ENCODE measurements around the gene ENO1.
"Not testable (repeated sequence)": the region's sequence is repeated elsewhere in the genome, so short reads cannot be mapped to it uniquely, and the experiment has no call there.

ENO1 gene

DNA sequence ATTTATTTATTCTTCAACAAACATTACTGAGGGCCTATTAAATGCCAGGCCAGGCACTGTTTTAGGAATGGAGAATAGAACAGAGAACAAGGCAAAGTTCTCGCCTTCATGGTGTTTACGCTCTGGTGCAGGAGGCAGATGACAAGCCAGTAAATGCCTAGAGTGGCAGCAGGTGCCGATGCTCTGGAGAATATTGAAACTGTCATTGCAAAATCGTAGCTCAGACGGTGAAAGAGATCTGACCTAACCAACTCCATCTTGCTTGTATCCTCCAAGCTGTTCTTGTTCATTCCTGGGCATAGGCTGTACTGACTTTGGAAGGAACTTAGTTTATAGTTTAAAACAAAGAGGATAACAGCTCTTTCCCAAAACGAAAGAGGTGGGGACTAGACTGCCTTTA, 13.5 kb upstream of the ENO1 start:
- no peak for DNase-seq

DNA sequence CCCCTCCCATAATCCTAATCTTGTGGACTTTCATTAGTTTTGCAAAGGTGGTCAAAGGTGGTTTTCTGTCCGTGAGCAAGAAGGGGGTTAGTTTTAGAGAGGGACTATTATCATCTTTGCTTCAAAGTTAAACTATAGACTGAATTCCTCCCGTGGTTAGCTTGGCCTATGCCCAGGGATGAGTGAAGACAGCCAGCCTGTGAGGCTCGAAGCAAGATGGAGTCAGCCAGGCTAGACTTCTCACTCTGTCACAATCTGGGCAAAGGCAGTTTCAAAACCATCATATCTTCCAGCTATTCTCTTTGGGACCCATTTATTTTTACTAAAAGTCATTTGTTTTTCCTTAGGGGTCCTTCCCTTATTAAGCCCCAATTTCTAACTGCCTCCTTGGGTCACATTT, 12.9 kb upstream of the ENO1 start:
- DNase-seq: peak; percentile 58

DNA sequence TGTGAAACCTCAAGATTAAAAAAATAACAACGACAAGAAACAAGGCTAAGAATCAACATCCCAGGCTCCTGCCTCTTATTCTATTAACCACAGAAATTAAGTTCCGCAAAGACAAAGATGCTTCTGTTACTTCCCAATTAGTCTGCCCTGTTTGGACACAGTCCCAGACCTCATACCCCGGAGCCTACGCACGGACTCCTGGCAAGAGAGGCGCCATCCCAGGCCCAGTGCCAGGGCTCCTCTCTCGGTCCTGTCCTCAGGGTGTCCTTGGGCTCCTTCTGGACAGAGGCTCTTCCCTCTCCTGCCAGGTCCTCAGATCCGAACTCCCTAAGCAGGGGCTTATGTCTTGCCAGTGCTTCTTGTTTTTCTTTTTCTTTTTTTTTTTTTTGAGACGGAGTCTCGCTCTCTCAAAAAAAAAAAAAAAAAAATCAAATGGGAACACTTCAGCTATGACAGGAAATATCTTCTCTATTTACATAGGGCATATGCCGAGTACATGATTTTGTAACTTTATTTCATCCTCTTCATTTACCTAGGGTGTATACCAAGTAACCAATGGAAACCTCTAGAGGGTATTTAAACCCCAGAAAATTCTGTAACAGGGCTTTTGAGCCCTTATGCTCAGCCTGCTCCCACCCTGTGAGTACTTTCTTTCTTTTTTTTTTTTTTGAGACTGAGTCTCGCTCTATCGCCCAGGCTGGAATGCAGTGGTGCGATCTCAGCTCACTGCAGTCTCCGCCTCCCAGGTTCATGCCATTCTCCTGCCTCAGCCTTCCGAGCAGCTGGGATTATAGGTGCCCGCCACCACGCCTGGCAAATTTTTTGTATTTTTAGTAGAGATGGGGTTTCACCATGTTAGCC, 11.7 kb upstream of the ENO1 start:
- peak; percentile 81 for DNase-seq

DNA sequence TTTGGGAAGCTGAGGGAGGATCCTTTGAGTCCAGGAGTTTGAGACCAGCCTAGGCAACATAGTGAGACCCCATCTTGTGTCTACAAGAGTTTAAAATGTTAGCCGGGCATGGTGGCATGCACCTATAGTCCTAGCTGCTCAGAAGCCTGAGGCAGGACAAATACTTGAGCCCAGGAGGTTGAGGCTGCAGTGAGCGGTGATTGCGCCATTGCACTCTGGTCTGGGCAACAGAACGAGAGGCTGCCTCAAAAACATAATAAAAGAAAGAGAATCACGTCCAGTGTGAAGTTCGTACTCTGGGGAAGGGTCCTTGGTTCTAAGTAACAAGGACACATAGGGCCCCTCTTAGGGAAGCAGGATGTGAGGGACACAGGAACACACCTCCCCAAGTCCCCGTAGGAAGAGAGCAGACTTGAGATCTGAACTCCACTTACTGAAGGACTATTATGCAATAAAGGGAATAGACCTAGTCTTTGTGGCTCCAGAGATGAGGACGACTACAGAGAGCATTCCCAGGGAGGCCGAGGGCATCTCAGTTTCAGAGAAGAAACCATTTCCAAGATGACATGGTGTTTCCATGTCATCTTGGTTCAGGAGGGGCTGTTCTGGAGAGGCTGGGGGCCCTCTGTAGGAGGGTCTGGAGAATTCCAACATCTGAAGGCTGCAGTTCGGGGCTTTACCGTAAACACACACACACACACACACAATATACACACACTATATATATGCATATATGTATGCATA, 10.8 kb upstream of the ENO1 start:
- DNase-seq: no peak

DNA sequence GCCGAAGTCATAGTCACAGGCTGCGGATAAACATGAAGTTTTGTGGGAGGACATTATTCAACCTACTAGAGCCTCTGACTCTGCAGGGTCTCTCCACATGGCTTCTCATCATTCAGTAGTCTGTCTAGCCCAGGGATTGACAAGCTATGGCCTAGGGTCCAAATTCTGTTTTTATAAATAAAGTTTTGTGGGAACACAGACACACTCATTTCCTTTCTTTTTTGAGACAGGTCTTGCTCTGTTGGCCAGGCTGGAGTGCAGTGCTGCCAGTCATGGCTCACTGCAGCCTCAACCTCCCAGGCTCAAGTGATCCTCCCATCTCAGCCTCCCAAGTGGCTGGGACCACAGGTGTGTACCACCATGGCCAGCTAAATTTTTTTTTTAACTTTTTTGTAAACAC, 8.1 kb upstream of the ENO1 start:
- no peak for DNase-seq

DNA sequence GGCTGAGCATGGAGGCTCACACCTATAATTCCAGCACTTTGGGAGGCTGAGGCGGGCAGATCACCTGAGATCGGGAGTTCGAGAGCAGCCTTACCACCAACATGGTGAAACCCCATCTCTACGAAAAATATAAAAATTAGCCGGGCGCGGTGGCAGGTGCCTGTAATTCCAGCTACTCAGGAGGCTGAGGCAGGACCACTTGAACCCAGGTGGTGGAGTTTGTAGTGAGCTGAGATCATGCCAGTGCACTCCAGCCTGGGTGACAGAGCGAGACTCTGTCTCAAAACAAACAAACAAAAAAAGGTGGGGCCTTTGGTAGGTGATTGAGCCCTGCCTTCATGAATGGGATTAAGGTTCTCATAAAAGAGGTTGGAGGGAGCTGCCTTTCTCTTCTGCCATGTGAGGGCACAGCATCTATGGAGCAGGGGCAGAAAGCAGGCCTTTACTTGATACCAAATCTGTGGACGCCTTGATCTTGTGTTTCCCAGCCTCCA, 7.6 kb upstream of the ENO1 start:
- not testable (repeated sequence) for DNase-seq

DNA sequence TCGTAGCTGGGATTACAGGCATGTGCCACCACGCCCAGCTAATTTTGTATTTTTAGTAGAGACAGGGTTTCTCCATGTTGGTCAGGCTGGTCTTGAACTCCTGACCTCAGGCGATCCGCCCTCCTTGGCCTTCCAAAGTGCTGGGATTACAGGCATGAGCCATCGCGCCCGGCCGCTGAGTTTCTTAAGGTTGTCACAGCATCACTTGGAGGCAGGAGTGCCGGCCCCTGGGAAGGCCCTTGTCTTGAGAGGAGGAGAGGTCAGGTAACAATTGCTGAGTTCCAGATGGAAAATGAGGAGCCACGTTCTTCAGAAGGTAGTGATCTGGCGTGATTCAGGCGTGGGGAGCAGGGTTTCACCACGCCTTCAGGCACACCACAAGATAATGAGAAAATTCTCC, 5.6 kb upstream of the ENO1 start:
- DNase-seq: not testable (repeated sequence)

DNA sequence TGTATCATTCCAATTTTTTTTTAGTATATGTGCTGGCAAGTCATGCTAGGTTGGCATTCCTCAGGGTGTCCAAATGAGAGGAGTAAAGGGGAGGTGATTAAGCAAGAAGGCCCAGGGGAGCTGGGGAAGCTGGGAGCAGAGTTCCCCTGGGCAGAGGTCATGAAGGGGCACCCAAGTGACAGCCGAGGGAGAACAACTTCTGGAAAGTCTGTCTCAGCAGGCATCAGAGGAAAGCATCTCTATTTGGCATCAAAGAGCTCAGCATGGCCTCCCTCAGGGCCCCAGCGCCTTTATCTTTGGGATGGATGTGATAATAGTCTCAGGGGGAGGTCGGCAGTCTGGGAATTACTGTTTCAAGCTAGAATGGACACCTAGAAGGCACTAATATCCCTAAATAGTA, 5.0 kb upstream of the ENO1 start:
- DNase-seq: no peak

DNA sequence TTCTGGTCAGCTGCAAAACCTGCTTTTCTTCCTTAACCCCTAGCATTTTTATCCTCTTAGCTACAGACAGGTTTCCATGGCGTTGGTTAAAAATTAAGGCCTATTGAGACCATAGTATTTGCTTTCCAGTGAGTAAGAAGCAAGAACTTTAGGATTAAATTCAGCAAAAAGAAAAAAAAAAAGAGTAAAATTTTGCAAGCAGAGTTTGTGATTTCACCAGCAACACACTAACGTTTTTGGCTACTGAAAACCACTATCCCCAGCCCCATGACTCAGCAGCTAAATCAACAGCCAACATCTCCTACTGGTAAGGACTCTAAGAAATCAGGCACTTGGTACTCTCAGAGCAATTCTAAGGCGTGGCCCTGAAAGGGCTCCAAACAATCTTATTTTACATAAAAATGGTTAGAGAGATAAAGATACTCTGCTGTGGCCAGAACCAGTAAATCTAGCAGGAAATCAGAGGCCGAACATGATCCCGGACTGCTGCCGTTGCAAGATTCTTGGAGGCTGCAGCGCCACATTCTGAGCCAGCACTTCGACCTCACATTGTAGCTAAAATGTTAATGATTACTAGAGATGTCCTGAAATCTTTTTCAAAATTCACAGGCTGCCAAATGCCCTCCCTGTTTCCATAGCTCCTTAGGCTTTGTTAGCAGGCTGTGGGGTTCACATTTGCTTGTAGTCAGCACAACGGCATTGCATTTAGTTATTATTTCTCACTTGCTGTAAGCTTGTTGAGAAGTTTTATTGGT, 1.6 kb upstream of the ENO1 start:
- peak; percentile 97 for DNase-seq

DNA sequence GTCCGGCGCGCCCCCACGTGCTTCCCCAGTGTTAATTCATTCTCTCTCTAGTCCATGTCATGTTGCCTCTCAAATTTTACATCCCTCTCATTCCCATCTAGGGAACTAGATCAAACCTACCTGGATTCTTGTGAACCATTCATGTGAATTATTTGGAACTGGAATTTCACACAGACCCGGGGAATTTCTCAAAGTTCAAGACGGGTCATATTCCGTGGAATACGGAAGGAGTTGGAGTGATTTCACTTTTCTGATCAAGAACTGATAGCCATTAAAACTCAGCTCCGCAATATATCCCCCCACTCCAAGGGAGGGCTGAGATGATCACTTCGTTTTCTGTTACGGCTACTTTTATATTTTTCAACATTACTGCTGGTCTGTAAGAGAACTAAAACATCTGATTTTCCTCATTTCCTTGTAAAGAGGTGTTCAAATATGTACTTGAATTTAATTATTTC, 1.0 kb upstream of the ENO1 start:
- no peak for DNase-seq

DNA sequence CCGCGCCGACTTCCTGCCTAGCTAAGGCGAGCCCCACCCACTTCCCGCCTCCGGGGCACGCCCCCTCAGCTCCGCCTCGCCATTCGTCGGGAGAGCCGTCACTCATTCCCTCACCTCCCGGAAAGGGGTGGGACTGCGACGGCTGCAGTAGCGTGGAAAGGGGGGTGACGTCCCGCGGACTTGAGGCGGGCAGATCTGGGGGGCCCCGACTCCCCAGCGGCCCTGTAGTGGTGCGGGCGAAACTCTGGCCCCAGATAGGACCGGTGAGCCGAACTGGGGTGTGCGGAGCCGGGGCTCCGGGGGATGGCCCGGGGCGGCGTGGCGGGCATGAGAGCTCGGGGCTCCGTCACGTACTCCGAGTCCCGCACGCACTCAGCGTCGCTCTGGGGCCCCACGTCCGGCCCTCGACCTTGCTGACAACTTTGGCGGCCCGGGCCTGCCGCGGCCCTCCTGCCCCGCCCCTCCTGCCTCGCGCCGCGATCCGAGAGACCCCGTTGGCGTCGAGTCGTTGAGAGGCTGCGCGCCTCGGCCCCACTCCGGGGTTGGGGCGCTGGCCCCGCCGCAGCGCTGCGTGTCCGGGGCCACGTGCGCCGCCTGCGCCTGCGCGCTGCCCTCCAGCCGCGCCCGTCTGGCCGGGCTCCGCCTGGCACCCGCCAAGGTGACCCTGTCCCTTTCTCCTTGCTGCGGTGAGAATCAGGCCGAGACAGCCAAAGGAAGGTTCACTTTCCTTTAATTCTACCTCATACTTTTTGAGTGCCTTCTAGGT, 395 bp upstream of the ENO1 start:
- DNase-seq: peak; percentile 97

DNA sequence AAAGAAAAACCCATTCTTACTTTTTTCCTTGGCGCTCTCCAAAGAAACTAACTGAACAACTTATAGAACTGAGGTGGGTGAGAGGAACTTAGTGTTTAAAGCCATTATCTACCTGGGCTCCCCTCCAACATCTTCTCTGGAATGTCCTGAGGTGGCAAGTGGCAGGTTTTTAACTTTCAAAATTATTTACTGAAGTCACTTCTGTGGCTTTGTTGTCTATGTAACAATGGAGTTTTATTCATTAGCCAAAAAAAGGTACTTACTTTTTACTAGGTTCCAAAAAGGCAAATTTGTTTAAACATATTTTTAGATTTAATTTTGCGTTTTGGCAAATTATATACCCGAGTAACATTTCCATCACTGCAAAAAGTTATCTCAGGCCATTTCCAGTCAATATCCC, 2.4 kb downstream of the ENO1 start:
- DNase-seq: no peak

DNA sequence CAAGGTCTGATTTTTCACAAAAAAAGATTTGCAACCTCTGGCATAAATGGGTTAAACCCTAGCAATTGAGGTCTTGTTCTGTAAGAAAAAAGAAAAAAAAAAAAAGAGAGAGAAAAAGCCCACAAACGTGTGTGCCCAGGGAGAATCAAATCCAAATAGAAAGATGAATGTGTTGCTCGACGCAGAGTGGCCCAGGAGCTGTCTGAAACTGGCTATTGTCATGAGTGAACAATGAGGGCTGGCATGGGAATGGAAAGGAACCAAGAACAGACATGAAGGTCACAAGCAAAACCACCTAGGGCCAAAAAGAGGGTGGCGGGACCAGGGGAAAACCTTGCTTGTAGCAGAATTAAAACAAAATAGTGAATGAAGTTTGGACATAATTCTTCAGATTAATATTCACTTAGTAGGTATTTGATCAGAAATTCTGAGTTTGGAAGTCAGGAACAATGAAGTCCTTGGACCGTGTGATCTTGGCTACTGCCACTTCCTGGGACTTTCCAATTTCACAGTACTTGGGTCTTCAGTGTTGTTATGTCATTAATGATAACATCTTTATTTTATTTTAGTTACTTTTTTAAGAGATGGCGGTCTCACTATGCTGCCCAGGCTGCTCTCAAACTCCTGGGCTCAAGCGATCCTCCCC, 3.1 kb downstream of the ENO1 start:
- DNase-seq: no peak

DNA sequence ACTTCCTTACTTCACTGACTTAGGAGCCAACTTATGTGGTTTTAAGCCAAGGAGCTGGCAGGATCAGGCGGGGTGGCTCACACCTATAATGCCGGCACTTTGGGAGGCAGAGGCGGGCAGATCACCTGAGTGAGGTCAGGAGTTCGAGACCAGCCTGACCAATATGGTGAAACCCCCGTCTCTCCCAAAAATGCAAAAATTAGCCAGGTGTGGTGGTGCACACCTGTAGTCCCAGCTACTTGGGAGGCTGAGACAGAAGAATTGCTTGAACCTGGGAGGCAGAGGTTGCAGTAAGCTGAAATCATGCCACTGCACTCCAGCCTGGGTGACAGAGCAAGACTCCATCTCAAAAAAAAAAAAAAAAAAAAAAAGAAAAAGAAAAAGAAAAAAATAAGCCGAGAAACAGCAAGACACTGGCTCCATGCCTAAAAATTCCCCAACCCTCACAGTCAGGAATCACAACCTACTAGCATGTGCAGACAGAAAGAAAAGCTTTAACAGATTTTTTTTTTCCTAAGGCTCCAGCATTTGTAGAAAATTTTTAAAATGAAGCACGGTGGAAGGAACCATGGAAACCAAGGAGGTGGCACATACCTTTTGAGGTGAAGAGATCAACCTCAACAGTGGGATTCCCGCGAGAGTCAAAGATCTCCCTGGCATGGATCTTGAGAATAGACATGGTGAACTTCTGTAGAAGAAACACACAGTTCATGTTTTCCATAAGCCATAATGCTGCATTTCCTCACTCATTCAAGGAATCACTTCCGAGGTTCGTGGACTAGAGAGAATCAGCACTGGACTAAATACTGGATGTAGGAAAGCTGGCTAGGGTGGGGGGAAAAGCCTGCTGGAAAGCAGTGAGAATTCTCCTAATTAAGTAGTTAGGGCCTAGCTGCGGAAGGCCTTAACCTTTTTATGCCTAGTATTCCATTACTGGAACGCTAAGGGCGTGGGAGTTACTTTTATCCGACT, 4.0 kb downstream of the ENO1 start:
- DNase-seq: peak; percentile 43

DNA sequence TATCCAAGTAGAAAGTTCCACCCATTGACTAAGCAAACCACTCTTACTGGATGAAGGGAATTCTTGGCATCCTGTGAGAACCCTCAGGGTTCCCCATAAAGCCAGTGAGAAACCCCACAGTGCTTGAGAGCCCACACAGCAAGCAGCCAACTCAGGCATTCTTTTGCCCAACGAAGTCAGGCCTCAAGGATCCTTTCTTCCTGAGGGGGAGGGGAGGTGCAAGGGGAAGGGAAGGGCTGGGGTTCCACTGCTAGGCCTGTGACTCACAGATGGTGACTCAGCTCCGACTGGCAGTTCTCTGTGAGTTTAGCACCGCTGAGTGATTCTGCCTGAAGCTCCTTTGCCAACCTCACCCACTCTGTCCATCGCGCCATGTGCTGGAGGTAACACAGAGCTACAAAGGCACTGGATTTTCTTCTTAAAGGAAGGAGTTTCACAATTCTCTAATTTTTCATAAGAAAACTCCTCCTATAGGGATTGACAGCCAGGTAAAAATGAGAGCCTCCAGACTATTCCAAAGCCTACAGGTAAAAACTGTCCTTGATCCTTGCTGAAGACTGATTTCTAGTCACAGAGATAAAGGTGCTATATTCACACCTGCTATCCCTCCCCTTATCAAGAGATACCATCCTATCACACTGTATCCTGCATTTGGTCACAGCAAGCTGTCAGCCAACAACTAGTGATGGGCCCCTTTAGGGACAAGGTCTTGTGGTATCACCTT, 4.8 kb downstream of the ENO1 start:
- peak; percentile 98 for DNase-seq

DNA sequence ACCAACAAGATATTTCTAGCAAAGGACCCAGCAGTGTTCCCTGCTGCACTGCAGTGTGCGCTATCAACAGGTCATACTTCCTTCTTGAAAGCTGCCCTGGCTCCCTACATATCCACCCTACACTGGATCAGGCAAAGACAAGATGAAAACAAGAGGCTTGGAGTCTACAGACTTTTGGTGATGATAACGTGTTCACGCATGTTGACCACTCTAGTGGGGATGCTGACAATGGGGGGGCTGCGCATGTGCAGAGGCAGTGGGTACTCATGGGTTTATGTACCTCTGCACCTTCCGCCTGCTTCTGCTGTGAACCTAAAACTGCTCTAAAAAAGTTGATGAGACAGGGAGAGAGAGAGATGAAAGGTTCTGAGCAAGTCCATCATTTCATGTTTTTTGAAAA, 5.5 kb downstream of the ENO1 start:
- DNase-seq: no peak

DNA sequence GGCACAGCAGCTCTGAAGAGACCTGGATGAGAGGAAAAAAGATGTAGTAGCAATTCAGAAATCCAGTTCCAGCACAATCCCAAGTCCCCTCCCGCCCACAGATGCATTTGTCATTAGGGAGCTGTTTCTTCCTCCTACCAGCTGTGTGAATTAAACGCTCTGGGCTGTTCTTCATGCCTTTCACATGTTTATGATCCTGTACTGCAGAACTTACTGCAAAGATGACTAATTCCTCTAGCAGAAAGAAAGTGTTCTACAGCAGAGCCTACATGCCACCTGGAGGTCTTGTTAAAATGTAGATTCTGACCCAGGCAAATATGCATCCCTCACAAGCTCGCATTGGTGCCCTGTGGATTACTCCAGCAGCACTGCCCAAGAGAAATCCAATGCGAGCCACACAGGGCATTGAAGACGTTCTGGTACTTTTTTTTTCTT, 6.5 kb downstream of the ENO1 start:
- DNase-seq: no peak

DNA sequence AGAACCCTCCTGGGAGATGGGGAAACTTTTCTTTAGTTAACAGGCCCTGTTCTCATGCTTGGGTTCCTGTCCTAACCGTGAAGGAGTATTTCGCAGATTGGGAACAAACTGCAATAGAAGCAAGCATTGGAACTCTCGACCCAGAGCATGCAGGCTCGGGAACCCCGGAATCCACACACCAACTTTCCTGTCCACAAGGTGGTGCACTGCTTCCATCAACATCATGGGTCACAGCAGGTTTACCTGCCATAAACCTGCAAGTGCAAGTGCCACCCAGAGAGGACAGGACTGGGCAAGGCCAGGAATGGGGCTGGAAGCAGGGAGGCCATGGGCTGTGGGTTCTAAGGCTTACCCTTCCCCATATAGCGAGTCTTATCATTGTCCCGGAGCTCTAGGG, 6.9 kb downstream of the ENO1 start:
- no peak for DNase-seq

DNA sequence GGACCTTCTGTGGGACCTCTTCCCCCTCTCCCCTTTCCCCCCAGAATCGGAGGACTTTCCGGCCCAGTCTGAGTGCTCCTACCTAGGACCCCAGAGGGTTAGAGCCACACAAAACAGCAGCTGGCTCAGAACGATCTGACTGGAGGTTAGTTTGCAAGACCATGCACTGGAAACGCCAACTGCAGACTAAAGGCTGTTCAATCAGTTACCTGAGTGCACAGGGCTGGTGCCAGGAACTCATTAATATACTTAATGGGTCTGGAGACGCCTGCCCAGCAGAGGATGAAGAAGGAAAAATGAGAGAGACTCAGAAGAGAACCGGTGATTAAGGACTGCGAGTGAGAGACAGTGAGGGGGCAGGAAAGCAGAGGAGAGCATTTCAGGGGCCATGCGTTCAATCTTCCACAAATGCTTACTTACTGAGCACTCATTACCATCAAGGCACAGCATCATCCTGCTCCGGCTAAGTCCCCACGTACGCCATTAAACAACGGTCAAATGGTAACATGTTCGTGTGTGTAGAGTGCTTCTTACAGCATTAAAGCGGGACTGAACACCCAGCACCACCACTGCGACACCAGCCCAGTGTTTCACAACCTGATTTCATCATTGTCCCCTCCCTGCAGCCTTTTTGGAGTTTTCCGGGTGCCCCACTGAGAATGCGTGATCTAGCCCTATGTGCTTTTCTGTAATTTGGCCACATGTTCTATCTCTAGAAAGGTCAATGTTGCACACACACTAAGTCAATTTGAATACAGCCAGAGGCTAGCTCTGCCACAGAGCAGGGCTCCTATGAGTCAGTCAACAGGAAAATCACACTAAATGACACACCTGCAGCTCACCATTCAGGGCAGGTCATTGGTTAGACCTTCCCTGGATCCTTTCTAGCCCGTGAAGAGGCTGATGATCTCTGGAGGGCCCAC, 7.6 kb downstream of the ENO1 start:
- DNase-seq: no peak

Measured in fibroblast of skin of right biceps (primary cell).